Uterus (tissue), 4 donors: ENCODE data around the gene EIF4E1B. TPM values are rescaled to one million over a fixed set of nuclear protein-coding genes. Genes with fewer than 3 reads are reported as not detected.

ENCODE experiments used
- DNase-seq, 2 donors: peaks; one replicate each; pipeline ENCODE4 v3.0.0-alpha.2; 2019 to 2020
- H3K27ac ChIP-seq, 2 donors: fragments of 200-600 bp; sonication (generic); 1 replicate in 1 of 2; 2 replicates in 1 of 2; pipeline ENCODE4 v1.5.1; 2016 to 2018
- H3K27me3 ChIP-seq, 2 donors: fragments of 200-600 bp; sonication (generic); one replicate each; pipeline ENCODE4 v1.5.1; 2018 to 2019; ENCODE audit warnings: control low read depth in 1 of 2
- H3K36me3 ChIP-seq, 2 donors: fragments of 200-600 bp; sonication (generic); one replicate each; pipeline ENCODE4 v1.5.1; 2019; ENCODE audit warnings: control low read depth in 1 of 2
- H3K4me1 ChIP-seq, 2 donors: fragments of 200-600 bp; sonication (generic); one replicate each; pipeline ENCODE4 v1.5.1; 2018 to 2019; ENCODE audit warnings: control low read depth in 1 of 2
- H3K4me3 ChIP-seq, 2 donors: fragments of 200-600 bp; sonication (generic); 1 replicate in 1 of 2; 2 replicates in 1 of 2; pipeline ENCODE4 v1.5.1; 2018 to 2019; ENCODE audit warnings: mild to moderate bottlenecking in 1 of 2
- H3K9me3 ChIP-seq, 2 donors: fragments of 200-600 bp; sonication (generic); one replicate each; pipeline ENCODE4 v1.5.1; 2019; ENCODE audit warnings: control low read depth in 1 of 2
- CTCF ChIP-seq, 4 experiments: fragments of 200-600 bp in 2 of 4; fragments of 450-650 bp in 2 of 4; sonication (generic) in 2 of 4; IDR thresholded peaks; one replicate each; pipeline ENCODE4 v1.5.1; 2016 to 2019; ENCODE audit warnings: antibody characterized with exemption in 4 of 4, mild to moderate bottlenecking in 2 of 4, moderate library complexity in 1 of 4
- POLR2A ChIP-seq, 2 donors: fragments of 450-650 bp; IDR thresholded peaks; one replicate each; pipeline ENCODE4 v1.6.1; 2016; ENCODE audit warnings: antibody characterized with exemption in 2 of 2, mild to moderate bottlenecking in 1 of 2, moderate library complexity in 1 of 2
- intact Hi-C: fragments of 100-400 bp; cut with DNase I; formaldehyde crosslinking; loops from one replicate; pipeline ENCODE4 v1.15.1; 2023; ENCODE audit warnings: low total_unique reads
- total RNA-seq, 4 donors: library from RNA; depleted of rRNA in 3 of 4; stranded (reverse); fragments of >200 nt in 3 of 4; gene quantifications; one replicate each; pipeline versions ENCODE4 v1.1.0 to v1.2.4, GENCODE V29; 2014 to 2023
- donor health status: DM: yes; HTN: yes; CAD: no.

EIF4E1B gene
- total RNA-seq, 4 donors from 2014 or later = not detected

DNA sequence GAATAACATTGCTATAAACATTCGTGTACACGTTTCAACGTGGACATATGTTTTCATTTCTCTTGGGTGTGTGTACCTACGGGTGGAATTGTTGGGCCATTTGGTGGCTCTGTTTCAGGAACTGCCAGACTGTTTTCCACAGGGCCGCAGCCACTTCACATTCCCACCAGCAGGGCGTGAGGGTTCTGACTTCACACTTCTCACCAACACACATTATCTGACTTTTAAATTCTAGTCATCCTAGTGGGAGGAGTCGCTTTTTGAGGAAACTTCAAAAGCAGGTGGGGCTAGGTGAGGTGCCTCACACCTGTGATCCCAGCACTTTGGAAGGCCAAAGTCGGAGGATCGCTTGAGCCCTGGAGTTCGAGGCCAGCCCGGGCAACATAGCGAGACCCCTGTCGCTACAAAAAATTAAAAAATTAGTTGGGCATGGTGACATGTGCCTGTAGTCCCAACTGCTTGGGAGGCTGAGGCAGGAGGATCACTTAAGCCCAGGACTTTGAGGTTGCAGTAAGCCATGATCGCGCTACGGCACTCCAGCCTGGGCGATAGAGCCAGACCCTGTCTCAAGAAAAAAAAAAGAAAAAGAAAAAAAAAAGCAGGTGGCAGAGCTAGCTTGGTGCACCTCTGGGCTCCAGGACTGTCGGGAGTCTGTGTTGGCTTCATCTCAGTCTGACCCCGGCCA is 45.3 kb downstream of the EIF4E1B start:
- no peaks in the 10 kb centered on the region for H3K9me3 ChIP-seq
- DNase-seq = no peak
- H3K36me3 ChIP-seq = no peaks in the 10 kb centered on the region
- intact Hi-C loops = no loop called here
- H3K4me1 ChIP-seq = peaks cover 0 to 5% of the 10 kb centered on the region in 2 donors
- no peak overlapping the region for H3K4me3 ChIP-seq
- H3K27ac ChIP-seq = no peak overlapping the region
- H3K27me3 ChIP-seq = peaks cover 0 to 15% of the 10 kb centered on the region in 2 donors
- TF ChIP-seq CTCF (IDR thresholded peaks at IDR 0.05) (peak in 2 of 4 experiments; percentile 5 to 9), POLR2A (IDR thresholded peaks at IDR 0.05) (no peak)

GRCh38 chr5:176676361-176676824 is 45.9 kb downstream of the EIF4E1B start:
- intact Hi-C loops = no loop called here

DNA sequence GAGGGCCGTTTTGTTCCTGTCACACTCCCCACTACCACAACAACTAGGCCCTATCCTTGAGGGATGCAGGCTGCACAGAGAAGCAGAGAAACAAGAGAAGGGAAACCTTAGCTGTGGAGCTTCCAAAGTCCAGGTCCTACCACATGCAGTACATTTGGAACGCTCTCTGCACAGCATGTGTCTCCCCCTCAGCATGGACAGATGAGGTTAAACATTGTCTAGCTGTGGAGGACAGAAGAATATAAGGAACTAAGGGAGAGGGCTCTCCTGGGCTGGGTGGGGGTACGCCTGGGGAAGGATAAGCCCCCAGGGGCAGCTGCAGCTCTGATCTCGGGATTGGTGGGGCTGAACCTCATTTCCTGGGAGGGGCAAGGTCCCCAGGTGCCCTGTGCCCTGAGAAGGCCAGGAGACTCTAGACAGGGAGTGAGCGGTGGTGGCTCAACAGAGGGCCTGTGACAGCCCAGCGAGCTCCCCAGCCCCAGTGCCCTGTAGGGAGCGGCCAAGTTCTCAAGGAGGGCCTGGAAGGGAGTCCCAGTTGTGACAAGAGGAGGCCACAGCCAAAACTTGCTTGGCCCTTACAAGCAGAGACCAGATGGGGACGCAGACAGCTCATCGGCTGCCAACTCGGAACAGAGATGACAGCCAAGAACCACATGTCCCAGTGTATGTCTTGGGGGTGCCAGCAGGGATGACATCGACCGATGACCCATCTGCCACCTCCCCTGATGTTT is 46.9 kb downstream of the EIF4E1B start:
- no peak for TF ChIP-seq CTCF (IDR thresholded peaks at IDR 0.05)
- no peak for TF ChIP-seq POLR2A (IDR thresholded peaks at IDR 0.05)
- H3K4me3 ChIP-seq = no peak overlapping the region
- no peak overlapping the region for H3K27ac ChIP-seq
- intact Hi-C loops = no loop called here
- peaks cover 0 to 15% of the 10 kb centered on the region in 2 donors for H3K27me3 ChIP-seq
- H3K9me3 ChIP-seq = no peaks in the 10 kb centered on the region
- H3K36me3 ChIP-seq = no peaks in the 10 kb centered on the region
- peaks cover 0 to 5% of the 10 kb centered on the region in 2 donors for H3K4me1 ChIP-seq
- DNase-seq = no peak

More at GRCh38 chr5:176676361-176676824, 45.9 kb downstream of the EIF4E1B start:
- H3K4me3 ChIP-seq = no peak overlapping the region
- TF ChIP-seq POLR2A (IDR thresholded peaks at IDR 0.05) (no peak), CTCF (IDR thresholded peaks at IDR 0.05) (no peak)
- DNase-seq = no peak
- H3K36me3 ChIP-seq = no peaks in the 10 kb centered on the region
- H3K4me1 ChIP-seq = peaks cover 0 to 5% of the 10 kb centered on the region in 2 donors
- H3K27ac ChIP-seq = no peak overlapping the region
- no peaks in the 10 kb centered on the region for H3K9me3 ChIP-seq
- H3K27me3 ChIP-seq = peaks cover 0 to 15% of the 10 kb centered on the region in 2 donors

DNA sequence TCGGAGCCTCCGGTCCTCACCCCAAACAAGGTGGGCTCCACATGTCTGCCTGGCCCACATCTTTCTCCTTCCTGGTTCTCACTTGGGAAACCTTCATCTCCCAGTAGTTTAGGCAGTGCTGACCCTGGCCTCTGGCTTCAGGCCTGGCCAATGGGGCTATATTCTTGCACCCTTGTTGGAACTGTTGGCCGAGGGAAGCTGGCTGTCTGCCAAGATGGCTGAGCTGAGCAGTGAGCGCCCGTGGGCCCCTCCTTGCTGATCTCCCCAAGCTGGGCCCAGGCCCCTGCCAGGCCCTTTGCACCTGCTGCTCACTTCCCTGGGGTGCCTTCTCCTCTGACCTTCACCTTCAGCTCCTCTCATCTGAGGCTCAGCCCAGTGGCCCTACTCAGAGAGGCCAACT is 48.1 kb downstream of the EIF4E1B start:
- intact Hi-C loops = no loop called here
- no peaks in the 10 kb centered on the region for H3K36me3 ChIP-seq
- H3K9me3 ChIP-seq = no peaks in the 10 kb centered on the region
- H3K4me3 ChIP-seq = no peak overlapping the region
- H3K27me3 ChIP-seq = peaks cover 0 to 15% of the 10 kb centered on the region in 2 donors
- H3K27ac ChIP-seq = no peak overlapping the region
- no peak for DNase-seq
- TF ChIP-seq CTCF (IDR thresholded peaks at IDR 0.05) (no peak), POLR2A (IDR thresholded peaks at IDR 0.05) (no peak)
- peaks cover 0 to 5% of the 10 kb centered on the region in 2 donors for H3K4me1 ChIP-seq
